Fibroblast of villous mesenchyme (primary cell): Measurements from ENCODE around the gene DDX3X. TPM values are rescaled to one million over a fixed set of nuclear protein-coding genes. Genes with fewer than 3 reads are reported as not detected.
"Not testable (repeated sequence)": the region's sequence is repeated elsewhere in the genome, so short reads cannot be mapped to it uniquely, and the experiment has no call there.

Source experiments
- DNase-seq: peaks from one replicate; pipeline ENCODE4 v3.0.0-alpha.2; 2010; ENCODE audit warnings: low read depth
- H3K4me3 ChIP-seq: 2 replicates; pipeline ENCODE4 v1.5.1; 2011; ENCODE audit warnings: low read depth, mild to moderate bottlenecking, low read length
- total RNA-seq: library from RNA; depleted of rRNA; stranded (reverse); fragments of >200 nt; gene quantifications from 2 replicates; pipeline ENCODE4 v1.2.3, GENCODE V29; 2012
- TF ChIP-seq, protein P1 (sequence below): IDR thresholded peaks from 2 replicates; pipeline ENCODE4 v1.5.1; 2012; ENCODE audit warnings: low read depth, mild to moderate bottlenecking, low read length; ENCODE audit not compliant: insufficient read depth

The DDX3X gene
- total RNA-seq, 1 donor, result 270 TPM

DNA sequence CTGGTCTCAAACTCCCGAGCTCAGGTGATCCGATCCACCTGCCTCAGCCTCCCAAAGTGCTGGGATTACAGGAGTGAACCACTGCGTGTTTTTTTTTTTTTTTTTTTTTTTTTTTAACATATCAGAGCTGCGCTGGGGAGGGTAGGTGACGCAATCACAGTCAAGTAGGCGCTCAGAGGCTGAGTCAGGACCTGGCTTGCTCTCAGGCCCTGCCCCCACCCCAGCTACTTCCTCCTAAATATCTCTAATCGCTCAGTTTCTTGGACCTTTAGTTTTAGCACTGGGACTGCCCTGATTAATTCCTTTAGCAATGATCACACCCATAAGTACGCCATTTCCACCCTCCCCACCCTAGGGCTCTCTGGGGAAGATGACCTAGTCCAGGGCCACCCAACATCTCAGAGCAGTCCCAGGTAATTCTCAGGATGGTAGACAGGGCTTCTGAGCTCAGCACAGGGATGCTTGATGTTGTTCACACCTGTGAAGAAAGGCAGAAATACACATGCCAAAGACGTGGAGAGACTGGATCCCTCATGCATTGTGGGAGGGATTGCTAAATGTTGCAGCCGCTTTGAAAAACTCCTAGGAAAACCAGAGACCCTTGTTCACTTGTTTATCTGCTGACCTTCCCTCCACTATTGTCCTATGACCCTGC lies 50.2 kb downstream of the DDX3X start:
- TF ChIP-seq, protein P1, sequence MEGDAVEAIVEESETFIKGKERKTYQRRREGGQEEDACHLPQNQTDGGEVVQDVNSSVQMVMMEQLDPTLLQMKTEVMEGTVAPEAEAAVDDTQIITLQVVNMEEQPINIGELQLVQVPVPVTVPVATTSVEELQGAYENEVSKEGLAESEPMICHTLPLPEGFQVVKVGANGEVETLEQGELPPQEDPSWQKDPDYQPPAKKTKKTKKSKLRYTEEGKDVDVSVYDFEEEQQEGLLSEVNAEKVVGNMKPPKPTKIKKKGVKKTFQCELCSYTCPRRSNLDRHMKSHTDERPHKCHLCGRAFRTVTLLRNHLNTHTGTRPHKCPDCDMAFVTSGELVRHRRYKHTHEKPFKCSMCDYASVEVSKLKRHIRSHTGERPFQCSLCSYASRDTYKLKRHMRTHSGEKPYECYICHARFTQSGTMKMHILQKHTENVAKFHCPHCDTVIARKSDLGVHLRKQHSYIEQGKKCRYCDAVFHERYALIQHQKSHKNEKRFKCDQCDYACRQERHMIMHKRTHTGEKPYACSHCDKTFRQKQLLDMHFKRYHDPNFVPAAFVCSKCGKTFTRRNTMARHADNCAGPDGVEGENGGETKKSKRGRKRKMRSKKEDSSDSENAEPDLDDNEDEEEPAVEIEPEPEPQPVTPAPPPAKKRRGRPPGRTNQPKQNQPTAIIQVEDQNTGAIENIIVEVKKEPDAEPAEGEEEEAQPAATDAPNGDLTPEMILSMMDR, result no peak
- H3K4me3 ChIP-seq, result no peak overlapping the region
- peak; percentile 86 for DNase-seq

DNA sequence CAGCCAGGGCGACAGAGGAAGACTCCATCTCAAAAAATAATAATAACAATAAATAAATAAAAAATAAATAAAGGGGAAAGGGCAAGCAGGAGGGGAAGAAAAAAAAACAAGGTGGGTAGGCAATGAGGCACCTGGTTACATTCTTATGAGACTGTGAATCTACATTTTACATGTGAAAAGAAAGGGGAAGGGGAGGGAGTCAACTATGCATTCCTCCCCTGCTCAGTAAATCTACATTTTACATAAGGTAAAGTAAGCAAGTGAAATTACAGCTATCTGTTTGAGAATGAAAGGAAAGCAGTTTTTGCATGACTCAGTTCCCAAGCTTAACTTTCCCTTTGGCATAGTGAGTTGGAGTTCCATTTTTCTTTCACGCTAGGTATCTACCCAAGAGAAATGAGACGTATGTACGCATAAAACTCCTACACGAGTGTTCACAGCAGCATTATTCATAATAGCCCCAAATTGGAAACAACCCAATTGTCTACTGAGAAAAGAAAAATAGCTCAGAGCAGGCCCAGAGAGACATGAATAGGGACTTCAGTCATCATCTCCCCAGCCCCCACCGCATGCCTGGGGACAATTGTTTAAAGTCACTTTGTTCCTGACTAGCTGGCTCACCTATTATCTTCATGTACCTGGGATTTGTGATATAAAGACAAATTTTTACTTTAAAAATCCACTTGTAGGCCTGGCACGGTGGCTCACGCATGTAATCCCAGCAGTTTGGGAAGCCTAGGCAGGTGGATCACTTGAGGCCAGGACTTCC lies 52.4 kb downstream of the DDX3X start:
- H3K4me3 ChIP-seq, result no peak overlapping the region
- TF ChIP-seq, protein P1, result no peak
- no peak for DNase-seq

DNA sequence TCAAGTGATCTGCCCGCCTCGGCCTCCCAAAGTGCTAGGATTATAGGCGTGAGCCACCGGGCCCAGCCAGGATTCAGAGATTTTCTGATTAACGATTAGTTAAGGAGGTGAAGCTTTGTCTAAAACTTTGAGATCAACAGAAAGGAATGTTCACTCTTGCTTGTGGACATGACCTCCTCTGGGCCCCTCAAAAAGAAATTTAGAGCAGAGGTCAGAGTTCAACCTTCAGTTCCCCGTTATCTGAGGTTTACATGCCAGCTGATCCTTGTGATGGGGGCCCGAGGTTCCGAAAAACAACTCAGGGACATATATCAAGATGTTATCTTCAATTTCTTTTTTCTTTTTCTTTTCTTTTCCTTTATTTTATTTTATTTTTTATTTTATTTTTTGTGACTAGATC lies 54.6 kb downstream of the DDX3X start:
- DNase-seq, result no peak
- TF ChIP-seq, protein P1, result no peak
- no peak overlapping the region for H3K4me3 ChIP-seq

DNA sequence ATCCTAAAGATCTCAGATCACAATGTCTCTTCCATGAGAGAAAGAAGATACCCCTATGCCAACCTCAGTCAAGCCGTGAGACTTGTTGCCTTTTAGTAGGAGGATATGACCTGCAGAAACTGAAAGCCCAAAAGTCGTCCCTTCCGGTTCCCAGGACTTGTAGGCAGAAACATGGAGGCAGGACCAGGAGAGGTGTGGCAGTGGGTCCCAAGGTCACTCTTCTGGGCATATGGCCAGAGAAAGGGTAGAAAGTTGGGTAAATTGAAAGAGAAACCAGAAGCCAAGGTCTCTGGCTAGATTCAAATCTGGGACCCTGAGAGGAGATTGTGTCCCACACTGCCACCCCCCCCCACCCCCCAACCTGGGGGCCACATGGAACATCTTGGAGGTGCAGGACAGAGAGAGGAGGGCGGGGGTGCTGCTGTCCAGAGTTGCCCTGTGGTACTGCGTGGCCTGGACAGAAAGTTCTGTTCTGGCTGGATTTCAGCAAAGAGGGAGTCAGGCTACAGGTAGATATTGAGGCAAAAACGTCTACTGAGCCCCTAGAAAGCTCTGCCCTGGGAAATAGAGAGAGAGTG lies 55.4 kb downstream of the DDX3X start:
- no peak for DNase-seq
- TF ChIP-seq, protein P1, result no peak
- no peak overlapping the region for H3K4me3 ChIP-seq

DNA sequence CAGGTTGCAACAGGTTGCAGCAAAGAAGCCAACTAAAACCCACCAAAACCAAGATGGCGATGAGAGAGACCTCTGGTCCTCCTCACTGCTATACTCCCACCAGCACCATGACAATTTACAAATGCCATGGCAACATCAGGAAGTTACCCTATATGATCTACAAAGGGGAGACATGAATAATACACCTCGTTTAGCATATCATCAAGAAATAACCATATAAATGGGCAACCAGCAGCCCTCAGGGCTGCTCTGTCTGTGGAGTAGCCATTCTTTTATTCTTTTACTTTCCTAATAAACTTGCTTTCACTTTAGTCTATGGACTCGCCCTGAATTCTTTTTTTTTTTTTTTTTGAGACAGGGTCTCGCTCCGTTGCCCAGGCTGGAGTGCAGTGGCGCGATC lies 56.6 kb downstream of the DDX3X start:
- not testable (repeated sequence) for DNase-seq, H3K4me3 ChIP-seq

DNA sequence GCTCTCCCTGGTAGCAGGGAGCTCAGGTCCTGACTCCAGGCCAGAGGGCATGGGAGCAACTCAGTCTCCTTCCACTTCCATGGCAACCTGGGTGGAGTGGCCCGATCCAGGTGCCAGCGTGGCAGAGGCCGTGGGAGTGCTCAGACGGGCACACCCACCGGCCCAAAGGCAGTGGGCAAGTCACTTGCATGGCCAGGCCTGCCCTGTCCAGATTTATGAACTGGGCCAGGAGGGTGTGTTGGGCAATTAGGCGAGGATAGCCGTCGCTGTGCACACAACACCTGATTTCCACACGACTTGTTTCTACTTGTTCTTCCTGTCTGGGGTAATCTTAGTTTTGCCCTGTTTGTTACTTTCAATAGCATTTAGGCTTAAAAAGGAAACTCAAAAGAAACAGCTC lies 57.6 kb downstream of the DDX3X start:
- TF ChIP-seq, protein P1, result no peak
- no peak for DNase-seq
- H3K4me3 ChIP-seq, result no peak overlapping the region

DNA sequence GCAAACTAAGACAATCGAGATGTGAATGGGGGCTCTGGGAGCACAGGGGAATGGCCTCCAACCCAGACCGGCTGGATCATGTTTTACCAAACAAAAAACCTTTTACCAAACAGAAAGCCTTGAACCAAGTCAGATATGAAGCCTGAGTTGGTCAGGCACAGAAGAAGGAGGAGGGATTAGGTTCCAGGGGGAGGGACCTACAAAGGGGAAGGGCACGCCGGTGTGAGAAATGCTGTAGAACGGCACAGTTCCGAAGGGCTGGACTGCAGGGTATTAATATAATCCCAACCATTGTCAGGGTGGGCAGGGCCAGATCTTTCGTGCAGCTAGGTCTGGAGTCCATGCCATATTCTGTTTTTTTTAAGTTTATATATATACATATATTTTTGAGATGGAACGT lies 60.3 kb downstream of the DDX3X start:
- no peak overlapping the region for H3K4me3 ChIP-seq
- TF ChIP-seq, protein P1, result no peak

More for the DNA sequence above, 60.3 kb downstream of the DDX3X start:
- DNase-seq, result no peak
